SK-N-SH (cell line): ENCODE measurements around the gene TBXA2R.

Experiments used
- CHD2 ChIP-seq: fragments of 150-350 bp; IDR thresholded peaks from 2 replicates; pipeline ENCODE4 v1.6.1; 2018; ENCODE audit warnings: low read length; ENCODE audit not compliant: partially characterized antibody
- CTCF ChIP-seq: fragments of 200-600 bp; sonication (generic); IDR thresholded peaks from 2 replicates; pipeline ENCODE4 v1.6.1; 2017; ENCODE audit warnings: antibody characterized with exemption, mild to moderate bottlenecking, moderate library complexity
- EP300 ChIP-seq, 2 experiments: IDR thresholded peaks; 2 replicates each; pipeline versions ENCODE4 v1.4.0 to v1.6.1; 2012; ENCODE audit warnings: borderline replicate concordance in 1 of 2, low read depth in 1 of 2, low read length in 1 of 2
- JUND ChIP-seq: IDR thresholded peaks from 2 replicates; pipeline ENCODE4 v1.4.0; 2012
- POLR2AphosphoS5 ChIP-seq: IDR thresholded peaks from 2 replicates; pipeline ENCODE4 v1.6.1; 2012; ENCODE audit warnings: low read depth, low read length
- RFX5 ChIP-seq: IDR thresholded peaks from 2 replicates; pipeline ENCODE4 v1.6.1; 2012; ENCODE audit warnings: mild to moderate bottlenecking, improper control_type of control experiment, low read length
- SIN3A ChIP-seq: IDR thresholded peaks from 2 replicates; pipeline ENCODE4 v1.6.1; 2012; ENCODE audit warnings: low read depth, mild to moderate bottlenecking, low read length, moderate library complexity, borderline replicate concordance
- USF2 ChIP-seq: fragments of 150-350 bp; IDR thresholded peaks from 2 replicates; pipeline ENCODE4 v1.6.1; 2017; ENCODE audit warnings: antibody characterized with exemption, low read length, low read depth, borderline replicate concordance
- YY1 ChIP-seq: IDR thresholded peaks from 2 replicates; pipeline ENCODE4 v1.4.0; 2012; ENCODE audit warnings: low read depth, mild to moderate bottlenecking
- TF ChIP-seq, protein P1 (sequence below): IDR thresholded peaks from 2 replicates; pipeline ENCODE4 v1.6.1; 2012; ENCODE audit warnings: mild to moderate bottlenecking, low read depth, low read length, moderate library complexity

GRCh38 chr19:3548606-3549005 is 58.1 kb downstream of the TBXA2R start:
- TF ChIP-seq, protein P1, sequence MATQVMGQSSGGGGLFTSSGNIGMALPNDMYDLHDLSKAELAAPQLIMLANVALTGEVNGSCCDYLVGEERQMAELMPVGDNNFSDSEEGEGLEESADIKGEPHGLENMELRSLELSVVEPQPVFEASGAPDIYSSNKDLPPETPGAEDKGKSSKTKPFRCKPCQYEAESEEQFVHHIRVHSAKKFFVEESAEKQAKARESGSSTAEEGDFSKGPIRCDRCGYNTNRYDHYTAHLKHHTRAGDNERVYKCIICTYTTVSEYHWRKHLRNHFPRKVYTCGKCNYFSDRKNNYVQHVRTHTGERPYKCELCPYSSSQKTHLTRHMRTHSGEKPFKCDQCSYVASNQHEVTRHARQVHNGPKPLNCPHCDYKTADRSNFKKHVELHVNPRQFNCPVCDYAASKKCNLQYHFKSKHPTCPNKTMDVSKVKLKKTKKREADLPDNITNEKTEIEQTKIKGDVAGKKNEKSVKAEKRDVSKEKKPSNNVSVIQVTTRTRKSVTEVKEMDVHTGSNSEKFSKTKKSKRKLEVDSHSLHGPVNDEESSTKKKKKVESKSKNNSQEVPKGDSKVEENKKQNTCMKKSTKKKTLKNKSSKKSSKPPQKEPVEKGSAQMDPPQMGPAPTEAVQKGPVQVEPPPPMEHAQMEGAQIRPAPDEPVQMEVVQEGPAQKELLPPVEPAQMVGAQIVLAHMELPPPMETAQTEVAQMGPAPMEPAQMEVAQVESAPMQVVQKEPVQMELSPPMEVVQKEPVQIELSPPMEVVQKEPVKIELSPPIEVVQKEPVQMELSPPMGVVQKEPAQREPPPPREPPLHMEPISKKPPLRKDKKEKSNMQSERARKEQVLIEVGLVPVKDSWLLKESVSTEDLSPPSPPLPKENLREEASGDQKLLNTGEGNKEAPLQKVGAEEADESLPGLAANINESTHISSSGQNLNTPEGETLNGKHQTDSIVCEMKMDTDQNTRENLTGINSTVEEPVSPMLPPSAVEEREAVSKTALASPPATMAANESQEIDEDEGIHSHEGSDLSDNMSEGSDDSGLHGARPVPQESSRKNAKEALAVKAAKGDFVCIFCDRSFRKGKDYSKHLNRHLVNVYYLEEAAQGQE, result no peak
- TF ChIP-seq SIN3A, result no peak
- TF ChIP-seq EP300 (IDR thresholded peaks at IDR 0.05; ENCODE audit: borderline replicate concordance in 1 of 2, low read depth in 1 of 2, low read length in 1 of 2), result no peak
- TF ChIP-seq POLR2AphosphoS5, result no peak
- no peak for TF ChIP-seq CHD2
- no peak for TF ChIP-seq CTCF
- TF ChIP-seq RFX5, result no peak
- no peak for TF ChIP-seq JUND
- TF ChIP-seq YY1, result no peak
- no peak for TF ChIP-seq USF2
